Trophoblast cell (in vitro differentiated cells and primary cell): ENCODE measurements around the gene PPM1A.

Source experiments
- DNase-seq, 2 donors: peaks; one replicate each; pipeline ENCODE4 v3.0.0-alpha.2; 2016
- H2AFZ ChIP-seq: 2 replicates; pipeline ENCODE4 v1.6.1; 2013; ENCODE audit warnings: low read length, moderate library complexity, mild to moderate bottlenecking; ENCODE audit not compliant: insufficient read depth, poor library complexity
- H2AK5ac ChIP-seq: 2 replicates; pipeline ENCODE4 v1.6.1; 2013; ENCODE audit warnings: mild to moderate bottlenecking, low read length
- H2BK120ac ChIP-seq: 2 replicates; pipeline ENCODE4 v1.6.1; 2013; ENCODE audit warnings: low read length, mild to moderate bottlenecking, moderate library complexity; ENCODE audit not compliant: insufficient read depth, poor library complexity
- H2BK12ac ChIP-seq: 2 replicates; pipeline ENCODE4 v1.6.1; 2013; ENCODE audit warnings: mild to moderate bottlenecking, low read length, moderate library complexity
- H2BK5ac ChIP-seq: 2 replicates; pipeline ENCODE4 v1.6.1; 2013; ENCODE audit warnings: low read length, low read depth, moderate library complexity, mild to moderate bottlenecking; ENCODE audit not compliant: poor library complexity
- H3K14ac ChIP-seq: 2 replicates; pipeline ENCODE4 v1.6.1; 2013; ENCODE audit warnings: mild to moderate bottlenecking, low read length
- H3K18ac ChIP-seq: 2 replicates; pipeline ENCODE4 v1.6.1; 2013; ENCODE audit warnings: mild to moderate bottlenecking, low read length
- H3K23ac ChIP-seq: 2 replicates; pipeline ENCODE4 v1.6.1; 2013; ENCODE audit warnings: low read length
- H3K27ac ChIP-seq: 2 replicates; pipeline ENCODE4 v1.5.1; 2013; ENCODE audit warnings: low read depth, mild to moderate bottlenecking, inconsistent platforms, low read length, moderate library complexity
- H3K27me3 ChIP-seq: 2 replicates; pipeline ENCODE4 v1.6.1; 2013; ENCODE audit warnings: inconsistent platforms, mild to moderate bottlenecking, low read length, moderate library complexity; ENCODE audit not compliant: insufficient read depth
- H3K36me3 ChIP-seq, 2 experiments: 1 replicate in 1 of 2; 2 replicates in 1 of 2; pipeline ENCODE4 v1.6.1; 2013; ENCODE audit warnings: low read length in 2 of 2, mild to moderate bottlenecking in 2 of 2, moderate library complexity in 1 of 2; ENCODE audit not compliant: insufficient read depth in 2 of 2, control insufficient read depth in 1 of 2
- H3K4ac ChIP-seq: 2 replicates; pipeline ENCODE4 v1.6.1; 2013; ENCODE audit warnings: low read depth, mild to moderate bottlenecking, low read length, moderate library complexity
- H3K4me1 ChIP-seq, 2 experiments: 1 replicate in 1 of 2; 2 replicates in 1 of 2; pipeline ENCODE4 v1.6.1; 2013; ENCODE audit warnings: low read length in 2 of 2, mild to moderate bottlenecking in 2 of 2, moderate library complexity in 1 of 2; ENCODE audit not compliant: insufficient read depth in 2 of 2, control insufficient read depth in 1 of 2
- H3K4me2 ChIP-seq: 2 replicates; pipeline ENCODE4 v1.6.1; 2013; ENCODE audit warnings: inconsistent platforms, mild to moderate bottlenecking, low read length, moderate library complexity
- H3K4me3 ChIP-seq: 2 replicates; pipeline ENCODE4 v1.5.1; 2013; ENCODE audit warnings: mild to moderate bottlenecking, low read depth, low read length, inconsistent platforms
- H3K79me1 ChIP-seq: one replicate; pipeline ENCODE4 v1.6.1; 2013; ENCODE audit warnings: low read length
- H3K79me2 ChIP-seq: 2 replicates; pipeline ENCODE4 v1.6.1; 2013; ENCODE audit warnings: low read length, mild to moderate bottlenecking; ENCODE audit not compliant: control insufficient read depth, insufficient read depth, poor library complexity
- H3K9ac ChIP-seq: 2 replicates; pipeline ENCODE4 v1.6.1; 2013; ENCODE audit warnings: mild to moderate bottlenecking, low read length
- H3K9me3 ChIP-seq: 2 replicates; pipeline ENCODE4 v1.6.1; 2013; ENCODE audit warnings: low read depth, mild to moderate bottlenecking, control low read depth, inconsistent platforms, low read length; ENCODE audit not compliant: insufficient read depth
- H4K12ac ChIP-seq: 2 replicates; pipeline ENCODE4 v1.6.1; 2013; ENCODE audit warnings: low read depth, mild to moderate bottlenecking, low read length, moderate library complexity
- H4K8ac ChIP-seq: 2 replicates; pipeline ENCODE4 v1.6.1; 2013; ENCODE audit warnings: low read depth, mild to moderate bottlenecking, low read length, moderate library complexity
- H4K91ac ChIP-seq: one replicate; pipeline ENCODE4 v1.6.1; 2013; ENCODE audit warnings: low read depth, mild to moderate bottlenecking, low read length, moderate library complexity
- WGBS: extraction: QIAGEN DNeasy Blood & Tissue Kit; methylation state at CpG from one replicate; pipeline ENCODE4 v1.1.7; 2013; ENCODE audit warnings: missing lambda C conversion rate; ENCODE audit not compliant: insufficient read length, insufficient coverage; ENCODE audit errors: extremely low coverage; 5-methylcytosine and 5-hydroxymethylcytosine counted together

Gene PPM1A

GRCh38 chr14:60327447-60328331 lies 78.7 kb downstream of the PPM1A start:
- Histone ChIP-seq H3K4me2 (peak overlapping the region; percentile 43), H3K4me1 (peaks cover 3 to 4% of the 10 kb centered on the region in 2 experiments), H2AK5ac (no peak overlapping the region), H2AFZ (no peak overlapping the region), H3K36me3 (no peaks in the 10 kb centered on the region), H3K9me3 (no peaks in the 10 kb centered on the region), H3K27ac (no peak overlapping the region), H4K91ac (no peak overlapping the region), H2BK12ac (no peak overlapping the region), H3K14ac (no peak overlapping the region), H3K79me2 (no peaks in the 10 kb centered on the region), H3K9ac (no peak overlapping the region), H3K79me1 (no peaks in the 10 kb centered on the region), H4K8ac (no peak overlapping the region), H4K12ac (no peak overlapping the region), H3K4ac (no peak overlapping the region), H2BK120ac (no peak overlapping the region), H3K18ac (no peak overlapping the region), H2BK5ac (no peak overlapping the region), H3K23ac (no peak overlapping the region), H3K27me3 (peaks cover 9% of the 10 kb centered on the region), H3K4me3 (peak overlapping the region; percentile 46)
- no CpG with 5 or more reads among the region's 58 CpGs for WGBS
- DNase-seq, result peak in 1 of 2 donors; percentile 12

DNA sequence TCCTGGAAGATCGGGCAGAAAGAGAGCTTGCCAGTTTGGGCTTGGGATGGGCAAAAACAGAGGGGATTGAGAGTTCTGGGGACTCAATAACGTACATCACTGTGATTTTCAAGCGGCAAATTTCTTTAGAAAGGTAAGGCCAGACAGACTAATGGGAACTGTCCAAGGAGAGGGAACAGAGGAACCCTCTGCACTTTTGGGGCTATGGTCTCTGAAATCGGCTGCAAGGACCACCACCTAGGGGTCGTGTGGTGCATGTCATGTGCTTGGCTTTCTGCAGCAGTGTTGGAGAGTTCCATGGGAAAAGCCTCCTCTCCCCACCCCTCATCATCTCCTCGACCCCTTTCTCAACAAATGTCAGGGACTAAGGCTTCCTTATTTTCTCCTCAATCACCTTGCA lies 79.6 kb downstream of the PPM1A start:
- Histone ChIP-seq H3K9ac (no peak overlapping the region), H3K4ac (no peak overlapping the region), H3K4me3 (no peak overlapping the region), H3K79me1 (no peaks in the 10 kb centered on the region), H2BK120ac (no peak overlapping the region), H2BK5ac (no peak overlapping the region), H2BK12ac (no peak overlapping the region), H2AK5ac (no peak overlapping the region), H3K79me2 (no peaks in the 10 kb centered on the region), H3K23ac (no peak overlapping the region), H3K36me3 (no peaks in the 10 kb centered on the region), H3K4me1 (peaks cover 3 to 4% of the 10 kb centered on the region in 2 experiments), H3K18ac (no peak overlapping the region), H3K9me3 (no peaks in the 10 kb centered on the region), H3K27me3 (peaks cover 9% of the 10 kb centered on the region), H2AFZ (no peak overlapping the region), H3K4me2 (no peak overlapping the region), H3K27ac (no peak overlapping the region), H4K91ac (no peak overlapping the region), H3K14ac (no peak overlapping the region), H4K12ac (no peak overlapping the region), H4K8ac (no peak overlapping the region)
- no peak for DNase-seq
- no CpG with 5 or more reads among the region's 6 CpGs for WGBS

- Histone ChIP-seq H3K18ac (no peak overlapping the region), H4K12ac (no peak overlapping the region)
- WGBS, result no CpG with 5 or more reads among the region's 2 CpGs
These were observed 80.3 kb downstream of the PPM1A start for GRCh38 chr14:60329274-60329673.

GRCh38 chr14:60331201-60332045 lies 82.4 kb downstream of the PPM1A start:
- H3K4me2 ChIP-seq, result peak overlapping the region; percentile 77
- peak; percentile 53 to 89 for DNase-seq

More at GRCh38 chr14:60329274-60329673, 80.3 kb downstream of the PPM1A start:
- Histone ChIP-seq H3K9ac (no peak overlapping the region), H3K27ac (no peak overlapping the region), H2BK12ac (no peak overlapping the region), H4K91ac (no peak overlapping the region), H3K36me3 (no peaks in the 10 kb centered on the region), H3K4ac (no peak overlapping the region), H2BK5ac (no peak overlapping the region), H2AFZ (no peak overlapping the region), H3K27me3 (peaks cover 9% of the 10 kb centered on the region), H3K4me3 (no peak overlapping the region), H3K23ac (no peak overlapping the region), H2BK120ac (no peak overlapping the region), H3K79me1 (no peaks in the 10 kb centered on the region), H3K4me1 (peaks cover 3 to 4% of the 10 kb centered on the region in 2 experiments), H4K8ac (no peak overlapping the region), H2AK5ac (no peak overlapping the region), H3K9me3 (no peaks in the 10 kb centered on the region), H3K14ac (no peak overlapping the region), H3K4me2 (no peak overlapping the region), H3K79me2 (no peaks in the 10 kb centered on the region)
- no peak for DNase-seq

More at GRCh38 chr14:60331201-60332045, 82.4 kb downstream of the PPM1A start:
- Histone ChIP-seq H3K23ac (no peak overlapping the region), H2BK5ac (no peak overlapping the region), H4K91ac (no peak overlapping the region), H3K18ac (no peak overlapping the region), H3K4me3 (peak overlapping the region; percentile 46), H4K12ac (no peak overlapping the region), H3K79me1 (no peaks in the 10 kb centered on the region), H2AK5ac (no peak overlapping the region), H3K79me2 (no peaks in the 10 kb centered on the region), H3K9ac (no peak overlapping the region), H3K4me1 (peaks cover 3 to 4% of the 10 kb centered on the region in 2 experiments), H3K36me3 (no peaks in the 10 kb centered on the region), H3K27me3 (peaks cover 9% of the 10 kb centered on the region), H4K8ac (peak overlapping the region; percentile 21), H3K27ac (no peak overlapping the region), H2BK120ac (no peak overlapping the region), H3K4ac (no peak overlapping the region), H2BK12ac (no peak overlapping the region), H2AFZ (no peak overlapping the region), H3K9me3 (no peaks in the 10 kb centered on the region), H3K14ac (no peak overlapping the region)
- WGBS, result no CpG with 5 or more reads among the region's 24 CpGs
